GM12892 (cell line): ENCODE data around the gene PAPSS2.

ENCODE experiments used
- POLR2A ChIP-seq: IDR thresholded peaks from 2 replicates; pipeline ENCODE4 v1.6.1; 2011; ENCODE audit warnings: low read depth, low read length, control low read depth
- POLR2AphosphoS5 ChIP-seq: IDR thresholded peaks from 2 replicates; pipeline ENCODE4 v1.6.1; 2011; ENCODE audit warnings: low read depth, low read length, control low read depth
- TAF1 ChIP-seq: IDR thresholded peaks from 2 replicates; pipeline ENCODE4 v1.6.1; 2011; ENCODE audit warnings: low read depth, mild to moderate bottlenecking, control low read depth, low read length, borderline replicate concordance

GRCh38 chr10:87705339-87705738, 45.7 kb downstream of the PAPSS2 start:
- TF ChIP-seq POLR2A (no peak), POLR2AphosphoS5 (no peak), TAF1 (no peak)
